Transverse colon (tissue), 4 donors: ENCODE results near the gene SLC25A43. TPM values are rescaled to one million over a fixed set of nuclear protein-coding genes. Genes with fewer than 3 reads are reported as not detected.

Source experiments
- DNase-seq: peaks from one replicate; pipeline ENCODE4 v3.0.0-alpha.2; 2019
- H3K27ac ChIP-seq, 4 donors: fragments of 200-600 bp; sonication (generic); 2 replicates each; pipeline ENCODE4 v1.5.1; 2016 to 2018; ENCODE audit warnings: inconsistent platforms in 4 of 4
- H3K27me3 ChIP-seq: fragments of 200-600 bp; sonication (generic); 2 replicates; pipeline ENCODE4 v1.5.1; 2017; ENCODE audit warnings: inconsistent platforms
- H3K36me3 ChIP-seq, 4 donors: fragments of 200-600 bp; sonication (generic); 2 replicates each; pipeline ENCODE4 v1.5.1; 2017 to 2019; ENCODE audit warnings: inconsistent platforms in 4 of 4
- H3K4me1 ChIP-seq, 4 donors: fragments of 200-600 bp; sonication (generic); 2 replicates each; pipeline ENCODE4 v1.5.1; 2017 to 2020; ENCODE audit warnings: inconsistent platforms in 4 of 4
- H3K4me3 ChIP-seq, 4 donors: fragments of 200-600 bp; sonication (generic); 1 replicate in 1 of 4; 2 replicates in 3 of 4; pipeline versions ENCODE4 v1.5.1 to v1.6.1; 2017 to 2019; ENCODE audit warnings: inconsistent platforms in 4 of 4
- H3K9me3 ChIP-seq, 2 donors: fragments of 200-600 bp; sonication (generic); 2 replicates each; pipeline ENCODE4 v1.5.1; 2017 to 2019; ENCODE audit warnings: inconsistent platforms in 2 of 2
- CTCF ChIP-seq, 5 experiments: fragments of 200-600 bp in 3 of 5; fragments of 450-650 bp in 2 of 5; sonication (generic) in 3 of 5; IDR thresholded peaks; 1 replicate in 2 of 5; 2 replicates in 3 of 5; pipeline ENCODE4 v1.5.1; 2016 to 2017; ENCODE audit warnings: antibody characterized with exemption in 5 of 5, inconsistent platforms in 3 of 5, mild to moderate bottlenecking in 2 of 5, moderate library complexity in 1 of 5
- EP300 ChIP-seq: sonication (generic); formaldehyde crosslinking; IDR thresholded peaks from one replicate; pipeline ENCODE4 v1.6.1; 2017; ENCODE audit warnings: antibody characterized with exemption, low read depth
- POLR2A ChIP-seq: fragments of 450-650 bp; IDR thresholded peaks from one replicate; pipeline ENCODE4 v1.6.1; 2016; ENCODE audit warnings: antibody characterized with exemption, mild to moderate bottlenecking, moderate library complexity
- POLR2AphosphoS5 ChIP-seq, 3 donors: sonication (generic); formaldehyde crosslinking; IDR thresholded peaks; one replicate each; pipeline ENCODE4 v1.6.1; 2016; ENCODE audit warnings: antibody characterized with exemption in 3 of 3
- WGBS, 2 donors: methylation state at CpG; one replicate each; pipeline ENCODE4 v1.1.5; 2018; ENCODE audit warnings: low coverage in 1 of 2; 5-methylcytosine and 5-hydroxymethylcytosine counted together
- in situ Hi-C, 4 donors: fragments of 200-750 bp; cut with MboI; loops; one replicate each; pipeline versions ENCODE4 v1.15.0 to v1.15.1; 2017; ENCODE audit warnings: low sequenced_read_pairs in 3 of 4, low pct_ligation_motif_present in 1 of 4, low pct_unique_long_range_greater_than_20kb in 1 of 4
- intact Hi-C: fragments of 100-400 bp; cut with DNase I; formaldehyde crosslinking; loops from one replicate; pipeline ENCODE4 v1.15.1; 2023; ENCODE audit warnings: low total_unique reads
- total RNA-seq, 4 donors: library from RNA; depleted of rRNA; stranded (reverse); fragments of >200 nt; gene quantifications; one replicate each; pipeline ENCODE4 v1.1.0, GENCODE V29; 2016

Gene SLC25A43
- total RNA-seq, 4 donors from 2014 or later = 23.3 to 46.4 (median 43.4) TPM

- TF ChIP-seq POLR2AphosphoS5 (IDR thresholded peaks at IDR 0.05) (no peak), CTCF (IDR thresholded peaks at IDR 0.05) (no peak), EP300 (no peak), POLR2A (no peak)
- Histone ChIP-seq H3K4me1 (no peaks in the 10 kb centered on the region), H3K27ac (no peak overlapping the region), H3K4me3 (no peak overlapping the region), H3K36me3 (no peaks in the 10 kb centered on the region), H3K27me3 (no peaks in the 10 kb centered on the region), H3K9me3 (no peaks in the 10 kb centered on the region)
- in situ Hi-C loops = no loop called here
- intact Hi-C loops = no loop called here
- WGBS, 2 donors = 95 to 100% methylated on average over 2 to 14 of the region's 14 CpGs
- no peak for DNase-seq
Measured at GRCh38 chrX:119423631-119424030, 24.5 kb downstream of the SLC25A43 start.

- no peak for TF ChIP-seq EP300
- TF ChIP-seq CTCF (IDR thresholded peaks at IDR 0.05) = no peak
- TF ChIP-seq POLR2A = no peak
- TF ChIP-seq POLR2AphosphoS5 (IDR thresholded peaks at IDR 0.05) = no peak
- H3K36me3 ChIP-seq = no peaks in the 10 kb centered on the region
- no peaks in the 10 kb centered on the region for H3K9me3 ChIP-seq
Measured at GRCh38 chrX:119424999-119425398, 25.9 kb downstream of the SLC25A43 start.

GRCh38 chrX:119427024-119427794 is 28.1 kb downstream of the SLC25A43 start:
- DNase-seq = peak; percentile 35
- Histone ChIP-seq H3K4me3 (no peak overlapping the region), H3K27ac (no peak overlapping the region), H3K9me3 (no peaks in the 10 kb centered on the region), H3K4me1 (no peaks in the 10 kb centered on the region), H3K36me3 (no peaks in the 10 kb centered on the region), H3K27me3 (no peaks in the 10 kb centered on the region)
- intact Hi-C loops (no loop called here), in situ Hi-C loops (no loop called here)
- TF ChIP-seq CTCF (IDR thresholded peaks at IDR 0.05) (no peak), POLR2AphosphoS5 (IDR thresholded peaks at IDR 0.05) (no peak), POLR2A (no peak), EP300 (no peak)
- WGBS, 2 donors = 80% methylated on average over 9 of the region's 9 CpGs; no CpG with 5 or more reads in 1 of the 2 donors

More at GRCh38 chrX:119424999-119425398, 25.9 kb downstream of the SLC25A43 start:
- Histone ChIP-seq H3K4me3 (no peak overlapping the region), H3K27me3 (no peaks in the 10 kb centered on the region), H3K27ac (no peak overlapping the region), H3K4me1 (no peaks in the 10 kb centered on the region)
- in situ Hi-C loops = no loop called here
- WGBS, 2 donors = 62% methylated on average over 6 of the region's 6 CpGs; no CpG with 5 or more reads in 1 of the 2 donors
- intact Hi-C loops = no loop called here
- DNase-seq = no peak

GRCh38 chrX:119427795-119428185 is 28.7 kb downstream of the SLC25A43 start:
- intact Hi-C loops (no loop called here), in situ Hi-C loops (no loop called here)
- H3K36me3 ChIP-seq = no peaks in the 10 kb centered on the region
- no peak overlapping the region for H3K27ac ChIP-seq
- H3K9me3 ChIP-seq = no peaks in the 10 kb centered on the region
- H3K27me3 ChIP-seq = no peaks in the 10 kb centered on the region
- 74% methylated on average over 4 of the region's 4 CpGs; no CpG with 5 or more reads in 1 of the 2 donors for WGBS, 2 donors
- DNase-seq = no peak
- TF ChIP-seq EP300 (no peak), POLR2A (no peak), CTCF (IDR thresholded peaks at IDR 0.05) (no peak), POLR2AphosphoS5 (IDR thresholded peaks at IDR 0.05) (no peak)
- no peak overlapping the region for H3K4me3 ChIP-seq
- no peaks in the 10 kb centered on the region for H3K4me1 ChIP-seq
